GM12878 (cell line): Measurements from ENCODE around the gene ASIC1.

Source experiments
- FOXK2 ChIP-seq: fragments of 450-650 bp; IDR thresholded peaks from 2 replicates; pipeline ENCODE4 v1.6.1; 2017; ENCODE audit warnings: mild to moderate bottlenecking, moderate library complexity
- RAD21 ChIP-seq: IDR thresholded peaks from 2 replicates; pipeline ENCODE4 v1.6.1; 2011; ENCODE audit warnings: mild to moderate bottlenecking, low read depth, low read length, moderate library complexity; ENCODE audit not compliant: insufficient read depth
- STAT3 ChIP-seq: IDR thresholded peaks from 2 replicates; pipeline ENCODE4 v1.6.1; 2011; ENCODE audit warnings: low read depth, low read length, improper control_type of control experiment

GRCh38 chr12:50073206-50073605 lies 15.8 kb downstream of the ASIC1 start:
- TF ChIP-seq STAT3: no peak
- no peak for TF ChIP-seq FOXK2
- TF ChIP-seq RAD21: no peak
